GM19468 (cell line): ENCODE data around the gene CAPG.
"Not testable (repeated sequence)": the region's sequence is repeated elsewhere in the genome, so short reads cannot be mapped to it uniquely, and the experiment has no call there.

ENCODE experiments used
- ATAC-seq: cut with Tn5 transposase; IDR thresholded peaks from one replicate; pipeline ENCODE4 v1.9.1; 2021; ENCODE audit warnings: mild to moderate bottlenecking, moderate library complexity, moderate number of reproducible peaks; ENCODE audit not compliant: unreplicated experiment; ENCODE audit errors: extremely low read depth

The CAPG gene

GRCh38 chr2:85422072-85422457 lies 11.9 kb upstream of the CAPG start:
- no peak for ATAC-seq

GRCh38 chr2:85421260-85422071 lies 11.3 kb upstream of the CAPG start:
- no peak for ATAC-seq

GRCh38 chr2:85420536-85421259 lies 10.5 kb upstream of the CAPG start:
- peak; percentile 35 for ATAC-seq

DNA sequence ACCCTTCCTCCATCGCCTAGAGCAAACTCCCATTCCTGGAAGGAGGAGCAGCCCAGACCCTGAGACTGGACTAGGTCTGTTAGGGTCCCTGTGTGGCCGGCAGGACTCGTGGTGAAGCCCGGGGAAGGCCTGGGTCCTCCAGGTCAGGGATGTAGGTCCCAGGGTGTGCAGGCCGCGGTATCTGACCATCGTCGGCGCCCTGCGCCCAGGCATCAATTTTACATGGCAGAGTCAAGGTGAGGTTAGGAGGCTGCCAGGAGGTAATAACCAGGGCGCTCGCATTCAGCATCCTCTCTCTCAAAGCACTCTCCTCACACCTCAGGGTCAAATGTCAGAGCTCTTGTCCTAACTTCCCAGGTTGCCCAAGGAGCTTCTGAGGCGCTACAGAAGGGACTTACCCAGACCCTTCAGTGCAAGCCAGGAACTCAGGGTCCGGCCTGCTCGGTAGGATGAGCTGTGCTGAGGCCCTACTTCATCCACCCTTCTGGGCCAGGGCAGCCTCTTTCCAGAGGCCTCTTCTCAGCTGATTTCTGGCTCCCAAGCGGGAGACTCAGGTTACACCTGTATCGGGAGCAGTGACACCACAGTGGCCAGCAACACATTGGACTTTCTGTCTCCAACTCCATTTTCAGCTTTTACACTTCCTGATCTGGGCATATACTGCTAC lies 9.0 kb upstream of the CAPG start:
- no peak for ATAC-seq

- peak; percentile 30 for ATAC-seq
Measured at GRCh38 chr2:85418132-85419008, 8.2 kb upstream of the CAPG start, which contains the start of gene SH2D6. Gene SH2D6 (plus strand): TSS chr2:85418714. CDS start chr2:85429466, 10,752 bp downstream.

DNA sequence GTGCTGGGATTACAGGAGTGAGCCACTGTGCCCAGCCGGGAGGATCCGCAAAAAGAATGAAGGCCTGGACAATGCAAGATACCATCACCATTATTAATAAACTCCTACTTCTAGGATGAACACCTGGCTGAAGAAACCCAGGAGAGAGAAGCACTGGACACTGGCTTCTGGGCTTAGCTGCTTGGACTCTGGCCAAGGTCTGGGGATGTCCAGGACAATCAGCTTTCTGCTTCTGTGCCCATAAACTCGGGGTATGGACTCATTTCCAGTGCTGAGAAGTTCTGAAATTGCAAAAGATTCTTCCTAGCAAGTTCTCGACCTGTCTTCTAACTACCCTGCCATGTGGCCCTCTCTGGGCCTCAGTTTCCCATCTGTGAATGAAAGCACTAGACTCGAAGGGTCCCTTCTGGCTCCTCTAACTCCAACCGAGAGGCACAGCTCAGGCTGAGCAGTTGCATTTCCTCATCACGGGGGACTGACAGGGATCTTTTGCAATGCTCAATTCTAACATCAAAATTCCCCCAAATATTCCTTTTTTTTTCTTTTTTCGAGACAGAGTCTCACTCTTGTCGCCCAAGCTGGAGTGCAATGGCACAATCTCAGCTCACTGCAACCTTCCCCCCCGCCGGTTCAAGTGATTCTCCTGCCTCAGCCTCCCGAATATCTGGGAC lies 5.9 kb upstream of the CAPG start:
- no peak for ATAC-seq

DNA sequence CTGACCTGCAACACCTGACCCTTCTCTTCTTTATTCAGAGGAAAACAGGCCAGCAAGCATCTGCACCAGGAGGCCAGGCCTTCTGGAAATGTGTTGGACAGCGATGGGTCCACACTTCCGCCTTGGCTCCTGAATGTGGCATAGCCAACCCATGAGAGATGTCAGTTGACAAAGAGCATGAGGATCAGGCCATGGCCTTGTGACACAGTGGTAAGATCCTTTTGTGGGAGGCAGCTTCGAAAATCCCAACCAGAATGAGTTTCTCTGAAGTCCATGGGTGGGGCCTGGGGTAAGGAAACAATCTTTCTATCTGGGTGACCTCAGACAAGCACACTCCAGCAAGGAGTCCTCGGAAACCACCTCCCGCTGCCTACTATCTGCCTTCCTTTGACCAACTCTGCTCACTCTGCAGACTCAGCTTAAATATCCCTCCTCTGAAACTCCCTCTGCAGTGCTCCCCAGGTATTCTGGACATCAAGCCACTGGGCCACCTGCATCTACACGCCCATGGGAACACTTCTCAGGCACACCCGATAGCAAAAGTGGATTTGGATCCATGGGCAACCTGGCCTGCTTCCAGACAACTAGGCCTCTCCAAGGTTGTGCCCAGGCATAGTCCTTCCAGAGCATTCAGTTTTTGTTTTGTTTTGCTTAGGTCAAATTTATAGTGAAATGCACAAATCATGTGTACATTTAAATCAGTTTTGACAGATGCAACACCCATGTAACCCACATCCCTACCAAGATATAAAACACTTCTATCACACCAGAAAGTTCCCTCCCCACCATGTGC lies 4.8 kb upstream of the CAPG start:
- ATAC-seq = no peak

DNA sequence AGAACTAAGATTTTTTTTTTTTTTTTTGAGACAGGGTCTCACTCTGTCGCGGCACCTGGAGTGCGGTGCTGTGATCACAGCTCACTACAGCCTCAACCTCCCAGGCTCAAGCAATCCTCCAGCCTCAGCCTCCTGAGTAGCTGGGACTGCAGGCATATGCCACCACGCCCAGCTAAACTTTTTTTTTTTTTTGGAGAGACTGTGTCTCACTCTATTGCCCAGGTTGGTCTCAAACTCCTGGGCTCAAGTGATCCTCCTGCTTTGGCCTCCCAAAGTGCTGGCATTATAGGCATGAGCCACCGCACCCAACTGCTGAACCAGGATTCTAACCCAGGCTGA lies 4.2 kb upstream of the CAPG start:
- not testable (repeated sequence) for ATAC-seq

- no peak for ATAC-seq
Measured at GRCh38 chr2:85413592-85414420, 3.6 kb upstream of the CAPG start.

DNA sequence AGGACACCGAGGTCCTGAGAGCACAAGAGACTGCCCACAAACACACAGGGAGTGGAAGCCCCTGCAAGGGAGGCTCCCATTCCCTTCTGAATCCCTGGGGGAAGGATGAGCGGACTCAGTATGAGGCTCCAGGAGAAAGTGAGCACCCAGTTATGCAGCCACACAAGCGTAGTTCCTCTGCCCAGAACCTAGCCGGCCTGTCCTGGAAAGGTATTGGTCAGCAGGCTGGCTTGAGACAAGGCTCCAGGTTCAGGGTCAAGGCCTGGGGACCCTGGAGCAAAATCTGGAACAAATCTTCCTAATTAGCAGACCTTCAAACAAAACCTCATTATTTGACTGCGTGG lies 1.2 kb upstream of the CAPG start:
- no peak for ATAC-seq

GRCh38 chr2:85410584-85411404 lies 628 bp upstream of the CAPG start:
- no peak for ATAC-seq

DNA sequence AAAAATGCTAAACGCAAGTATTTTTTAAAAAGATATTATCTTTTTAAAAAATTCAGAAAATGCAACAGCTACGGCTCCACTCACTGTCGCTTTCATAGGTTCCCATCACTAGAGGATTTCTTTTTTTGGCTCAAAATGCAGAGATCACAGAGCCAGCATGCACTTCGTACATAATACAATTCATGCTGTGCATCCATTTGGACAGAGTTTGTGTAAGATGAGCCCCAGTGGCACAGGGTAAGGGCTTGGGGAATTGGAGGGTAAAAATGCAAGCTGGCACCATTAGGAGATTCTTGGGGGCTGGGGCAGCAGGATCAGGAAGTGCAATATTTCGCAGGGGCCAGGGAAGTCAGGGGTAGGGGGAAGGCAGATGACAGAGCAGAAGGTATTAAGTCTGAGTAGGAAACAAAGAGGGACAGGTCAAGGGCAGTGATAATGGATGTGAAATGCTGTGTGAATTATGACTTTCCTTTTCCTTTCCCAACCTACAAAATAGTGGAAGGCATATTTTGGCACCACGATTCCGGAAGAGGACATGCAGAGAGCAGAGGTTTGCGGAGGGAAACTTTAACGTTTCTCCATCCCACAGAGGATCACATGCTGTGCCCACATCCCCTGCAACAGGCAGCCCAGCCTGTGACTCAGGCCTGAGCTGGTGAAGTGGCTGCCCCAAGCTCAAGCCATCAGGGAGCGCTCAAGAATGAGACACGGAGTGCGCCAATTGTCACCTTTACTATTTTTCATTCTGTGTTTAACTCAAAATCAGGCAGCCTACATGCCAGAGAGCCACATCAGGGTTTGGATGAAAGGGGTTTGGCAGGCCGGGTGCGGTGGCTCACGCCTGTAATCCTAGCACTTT lies 4.7 kb downstream of the CAPG start:
- no peak for ATAC-seq

DNA sequence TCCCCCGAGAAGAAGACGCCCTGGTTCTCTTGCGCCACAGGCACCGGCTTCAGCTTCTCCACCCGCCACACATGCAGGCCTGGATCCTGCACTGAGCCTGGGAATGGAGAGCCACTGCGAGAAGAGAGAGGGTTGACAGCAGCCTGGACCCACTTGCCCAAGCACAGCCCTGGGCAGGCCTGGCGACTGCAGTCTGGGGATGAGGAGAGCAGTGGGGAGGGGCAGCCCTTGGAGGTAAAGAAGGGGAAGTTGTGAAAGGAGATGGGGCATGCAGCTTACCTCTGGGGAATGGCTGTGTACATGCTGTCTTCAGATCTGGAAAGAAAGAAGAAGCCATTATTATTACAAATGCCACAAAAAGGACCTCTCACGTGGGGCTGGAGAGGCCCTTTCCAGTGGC lies 8.3 kb downstream of the CAPG start:
- no peak for ATAC-seq

DNA sequence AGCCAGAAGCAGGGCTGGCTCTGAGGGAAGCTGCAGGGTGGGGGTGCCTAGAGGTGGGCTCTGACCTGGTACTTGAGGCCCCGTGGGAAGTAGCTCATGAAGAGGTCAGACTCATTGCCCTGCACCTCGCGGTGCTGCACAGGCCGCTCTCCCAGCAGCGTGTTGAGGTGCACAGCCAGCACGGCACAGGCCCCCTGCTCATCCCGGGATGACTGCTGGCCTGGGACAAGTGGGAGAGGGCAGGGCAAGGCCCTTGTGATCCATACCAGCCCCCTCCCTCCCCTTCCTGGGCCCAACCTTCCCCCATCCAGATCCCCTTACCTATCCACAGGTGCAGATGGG lies 8.7 kb downstream of the CAPG start:
- no peak for ATAC-seq

DNA sequence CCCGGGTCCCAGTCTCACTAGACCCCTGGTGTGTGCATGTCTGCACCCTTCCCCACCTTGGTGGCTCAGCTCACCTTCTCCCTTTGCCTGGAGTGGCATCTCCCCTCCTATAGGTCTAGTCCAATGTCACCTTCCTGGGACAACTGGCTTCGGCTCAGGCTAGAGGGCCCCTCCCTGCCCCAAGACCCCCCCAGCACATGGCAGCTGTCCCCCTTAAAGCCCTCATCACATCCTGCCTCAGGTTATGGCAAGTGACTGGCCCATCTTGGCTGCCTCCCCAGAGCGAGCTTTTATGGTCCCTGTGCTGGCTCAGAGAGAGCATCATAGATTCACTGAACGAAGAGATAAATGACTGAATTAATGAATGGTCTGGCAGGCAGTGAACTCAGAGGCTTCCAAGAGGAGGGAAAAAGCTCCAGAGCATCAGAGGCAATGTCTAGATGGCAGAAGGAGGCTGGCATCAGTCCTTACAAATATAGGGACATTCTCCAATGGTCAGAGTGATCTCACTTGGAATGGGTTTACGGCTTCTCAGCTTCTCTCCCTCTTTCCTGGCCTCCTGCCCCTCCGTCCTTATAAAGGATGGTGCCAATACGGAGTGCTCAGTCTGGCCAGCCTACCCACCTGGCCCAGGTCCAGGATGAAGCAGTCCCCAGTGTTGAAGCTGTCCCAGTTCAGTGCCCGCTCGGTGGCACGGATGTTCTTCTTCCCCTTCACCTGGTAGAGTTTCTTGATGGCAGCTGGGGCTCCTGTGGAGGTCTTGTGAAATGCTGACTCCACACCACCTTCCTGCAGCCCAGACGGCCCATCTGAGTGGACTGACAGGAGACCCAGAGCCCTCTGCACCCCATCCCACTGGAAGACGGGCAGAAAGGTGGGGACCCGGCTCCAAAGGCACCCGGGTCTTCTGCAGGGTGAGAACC lies 9.4 kb downstream of the CAPG start:
- ATAC-seq = no peak

GRCh38 chr2:85400023-85400422 lies 10.1 kb downstream of the CAPG start:
- no peak for ATAC-seq
